ENCODE measurements around the gene PSD. TPM values are rescaled to one million over a fixed set of nuclear protein-coding genes. Genes with fewer than 3 reads are reported as not detected.

Gene PSD
- total RNA-seq, 2 donors from 2014 or later, result 8.6 to 11.7 TPM

- DNase-seq (peak in 1 of 2 donors; percentile 52), ATAC-seq (replicated peaks in 1 of 2) (peak; percentile 8 to 17)
- peaks cover 49% of the 10 kb centered on the region for H3K4me1 Mint-ChIP-seq (ENCODE audit: low read depth)
- peak overlapping the region; percentile 88 to 99 for H3K4me3 Mint-ChIP-seq
- peaks cover 2% of the 10 kb centered on the region in 2 donors for H3K36me3 Mint-ChIP-seq (ENCODE audit: insufficient read depth in 2 of 2)
- H3K27ac Mint-ChIP-seq, result peak overlapping the region; percentile 27
- peaks cover 24% of the 10 kb centered on the region for H3K27me3 Mint-ChIP-seq (ENCODE audit: low read depth)
- no peaks in the 10 kb centered on the region for H3K9me3 Mint-ChIP-seq
Observed at GRCh38 chr10:102421757-102422512, 3.4 kb upstream of the PSD start.

GRCh38 chr10:102421507-102421756 lies 2.8 kb upstream of the PSD start:
- H3K27ac Mint-ChIP-seq, result no peak overlapping the region
- peak overlapping the region; percentile 88 to 99 for H3K4me3 Mint-ChIP-seq
- no peak for DNase-seq
- H3K9me3 Mint-ChIP-seq, result no peaks in the 10 kb centered on the region
- ATAC-seq (replicated peaks in 1 of 2), result no peak
- peaks cover 2% of the 10 kb centered on the region in 2 donors for H3K36me3 Mint-ChIP-seq (ENCODE audit: insufficient read depth in 2 of 2)
- H3K4me1 Mint-ChIP-seq (ENCODE audit: low read depth), result peaks cover 44% of the 10 kb centered on the region
- H3K27me3 Mint-ChIP-seq (ENCODE audit: low read depth), result peaks cover 26% of the 10 kb centered on the region

- Mint-ChIP-seq H3K4me3 (peak within 1 kb of the TSS; percentile 88 to 99), H3K4me1 (ENCODE audit: low read depth) (peaks cover 39% of the 10 kb centered on the region), H3K27ac (peak within 1 kb of the TSS; percentile 89), H3K36me3 (ENCODE audit: insufficient read depth in 2 of 2) (peaks cover 2% of the 10 kb centered on the region in 2 donors), H3K9me3 (no peaks in the 10 kb centered on the region), H3K27me3 (ENCODE audit: low read depth) (peaks cover 26% of the 10 kb centered on the region)
- ATAC-seq (replicated peaks in 1 of 2) (peak; percentile 82 to 84), DNase-seq (peak; percentile 97 to 98)
Observed at GRCh38 chr10:102420714-102421506, 2.3 kb upstream of the PSD start, which contains the start of gene FBXL15. Gene FBXL15, plus strand, starts transcription at chr10:102420836. Its CDS starts 294 bp downstream, at chr10:102421130.

GRCh38 chr10:102420181-102420713 lies 1.7 kb upstream of the PSD start:
- ATAC-seq (replicated peaks in 1 of 2), result no peak
- peaks cover 26% of the 10 kb centered on the region for H3K27me3 Mint-ChIP-seq (ENCODE audit: low read depth)
- H3K36me3 Mint-ChIP-seq (ENCODE audit: insufficient read depth in 2 of 2), result peaks cover 2% of the 10 kb centered on the region in 2 donors
- DNase-seq, result no peak
- no peaks in the 10 kb centered on the region for H3K9me3 Mint-ChIP-seq
- peaks cover 34% of the 10 kb centered on the region for H3K4me1 Mint-ChIP-seq (ENCODE audit: low read depth)
- H3K4me3 Mint-ChIP-seq, result peak overlapping the region; percentile 88 to 99
- peak overlapping the region; percentile 89 for H3K27ac Mint-ChIP-seq

- Mint-ChIP-seq H3K27ac (peak overlapping the region; percentile 67), H3K36me3 (ENCODE audit: insufficient read depth in 2 of 2) (peaks cover 2% of the 10 kb centered on the region in 2 donors), H3K4me3 (peak overlapping the region; percentile 88 to 99), H3K27me3 (ENCODE audit: low read depth) (peaks cover 26% of the 10 kb centered on the region), H3K9me3 (no peaks in the 10 kb centered on the region), H3K4me1 (ENCODE audit: low read depth) (peaks cover 34% of the 10 kb centered on the region)
- DNase-seq (peak; percentile 74 to 76), ATAC-seq (replicated peaks in 1 of 2) (no peak)
Observed at GRCh38 chr10:102419269-102420180, 940 bp upstream of the PSD start.

- DNase-seq (no peak), ATAC-seq (replicated peaks in 1 of 2) (no peak)
- Mint-ChIP-seq H3K4me3 (no peak overlapping the region), H3K4me1 (ENCODE audit: low read depth) (peaks cover 33% of the 10 kb centered on the region), H3K27me3 (ENCODE audit: low read depth) (peaks cover 26% of the 10 kb centered on the region), H3K27ac (no peak overlapping the region), H3K36me3 (ENCODE audit: insufficient read depth in 2 of 2) (peaks cover 0 to 2% of the 10 kb centered on the region in 2 donors), H3K9me3 (no peaks in the 10 kb centered on the region)
Observed at GRCh38 chr10:102416695-102417094, 1.9 kb downstream of the PSD start.

- Mint-ChIP-seq H3K9me3 (no peaks in the 10 kb centered on the region), H3K27ac (no peak overlapping the region)
Observed at GRCh38 chr10:102416283-102416682, 2.3 kb downstream of the PSD start.

GRCh38 chr10:102414749-102415148 lies 3.8 kb downstream of the PSD start:
- Mint-ChIP-seq H3K27me3 (ENCODE audit: low read depth) (peaks cover 29% of the 10 kb centered on the region), H3K4me3 (no peak overlapping the region), H3K36me3 (ENCODE audit: insufficient read depth in 2 of 2) (no peaks in the 10 kb centered on the region), H3K27ac (no peak overlapping the region), H3K4me1 (ENCODE audit: low read depth) (peaks cover 38% of the 10 kb centered on the region), H3K9me3 (no peaks in the 10 kb centered on the region)
- DNase-seq (no peak), ATAC-seq (replicated peaks in 1 of 2) (no peak)

More at GRCh38 chr10:102416283-102416682, 2.3 kb downstream of the PSD start:
- Mint-ChIP-seq H3K4me3 (no peak overlapping the region), H3K27me3 (ENCODE audit: low read depth) (peaks cover 26% of the 10 kb centered on the region), H3K4me1 (ENCODE audit: low read depth) (peaks cover 37% of the 10 kb centered on the region), H3K36me3 (ENCODE audit: insufficient read depth in 2 of 2) (peaks cover 0 to 2% of the 10 kb centered on the region in 2 donors)
- no peak for DNase-seq
- ATAC-seq (replicated peaks in 1 of 2), result no peak

- Mint-ChIP-seq H3K4me3 (no peak overlapping the region), H3K4me1 (ENCODE audit: low read depth) (peaks cover 37% of the 10 kb centered on the region), H3K27ac (no peak overlapping the region), H3K9me3 (no peaks in the 10 kb centered on the region), H3K27me3 (ENCODE audit: low read depth) (peaks cover 30% of the 10 kb centered on the region), H3K36me3 (ENCODE audit: insufficient read depth in 2 of 2) (peaks cover 0 to 2% of the 10 kb centered on the region in 2 donors)
- no peak for DNase-seq
- ATAC-seq (replicated peaks in 1 of 2), result no peak
Observed at GRCh38 chr10:102413806-102414561, 4.6 kb downstream of the PSD start.

GRCh38 chr10:102413053-102413705 lies 5.4 kb downstream of the PSD start:
- Mint-ChIP-seq H3K4me1 (ENCODE audit: low read depth) (peaks cover 40% of the 10 kb centered on the region), H3K27me3 (ENCODE audit: low read depth) (peaks cover 22% of the 10 kb centered on the region), H3K36me3 (ENCODE audit: insufficient read depth in 2 of 2) (peaks cover 0 to 2% of the 10 kb centered on the region in 2 donors), H3K9me3 (no peaks in the 10 kb centered on the region), H3K4me3 (no peak overlapping the region), H3K27ac (no peak overlapping the region)
- ATAC-seq (replicated peaks in 1 of 2) (peak; percentile 8 to 20), DNase-seq (peak; percentile 63 to 69)

- no peaks in the 10 kb centered on the region for H3K9me3 Mint-ChIP-seq
- DNase-seq (no peak), ATAC-seq (replicated peaks in 1 of 2) (no peak)
- peaks cover 13% of the 10 kb centered on the region for H3K27me3 Mint-ChIP-seq (ENCODE audit: low read depth)
- H3K4me1 Mint-ChIP-seq (ENCODE audit: low read depth), result peaks cover 46% of the 10 kb centered on the region
- no peak overlapping the region for H3K27ac Mint-ChIP-seq
- peaks cover 0 to 2% of the 10 kb centered on the region in 2 donors for H3K36me3 Mint-ChIP-seq (ENCODE audit: insufficient read depth in 2 of 2)
- no peak overlapping the region for H3K4me3 Mint-ChIP-seq
Observed at GRCh38 chr10:102412293-102412692, 6.3 kb downstream of the PSD start.

Measured in activated T-cell treated with anti-CD3 and anti-CD28 coated beads, Interleukin-2, amount 50 U/mL, for 72 hours (primary cell).